SU-DHL-6 (cell line): Measurements from ENCODE around the gene EHD4.

Experiments
- H2AFZ ChIP-seq: fragments of 200-600 bp; sonication (generic); 2 replicates; pipeline ENCODE4 v1.6.1; 2014; ENCODE audit warnings: low read depth, mild to moderate bottlenecking, moderate library complexity, mixed read lengths, antibody characterized with exemption, low read length; ENCODE audit not compliant: severe bottlenecking
- H3F3A ChIP-seq: fragments of 200-600 bp; shearing (Covaris generic); 2 replicates; pipeline ENCODE4 v1.6.0; 2016; ENCODE audit warnings: antibody characterized with exemption, mild to moderate bottlenecking; ENCODE audit not compliant: insufficient read depth
- H3K27ac ChIP-seq: fragments of 200-600 bp; sonication (generic); 2 replicates; pipeline ENCODE4 v1.5.1; 2016; ENCODE audit warnings: low read depth, mild to moderate bottlenecking, low read length, moderate library complexity, mixed read lengths
- H3K27me3 ChIP-seq: fragments of 200-600 bp; sonication (generic), shearing (Covaris generic); 2 replicates; pipeline ENCODE4 v1.6.0; 2014; ENCODE audit warnings: mild to moderate bottlenecking, low read length
- H3K36me3 ChIP-seq: fragments of 200-600 bp; sonication (generic); 2 replicates; pipeline ENCODE4 v1.6.1; 2014; ENCODE audit warnings: mild to moderate bottlenecking, low read length, mixed read lengths
- H3K4me2 ChIP-seq: fragments of 300-600, 200-600 bp; shearing (Covaris generic), sonication (generic); 2 replicates; pipeline ENCODE4 v1.6.0; 2014; ENCODE audit warnings: low read length, low read depth, mild to moderate bottlenecking; ENCODE audit not compliant: poor library complexity, severe bottlenecking
- H3K4me3 ChIP-seq: fragments of 200-600 bp; sonication (generic); 2 replicates; pipeline ENCODE4 v1.5.1; 2014; ENCODE audit warnings: antibody characterized with exemption, low read length, mild to moderate bottlenecking, mixed read lengths; ENCODE audit not compliant: insufficient read depth, poor library complexity, severe bottlenecking
- H3K79me2 ChIP-seq: fragments of 200-600 bp; sonication (generic); 2 replicates; pipeline ENCODE4 v1.6.1; 2014; ENCODE audit warnings: mild to moderate bottlenecking, low read length, moderate library complexity; ENCODE audit not compliant: insufficient read depth
- H3K9ac ChIP-seq: fragments of 200-600 bp; sonication (generic); 2 replicates; pipeline ENCODE4 v1.7.0; 2014; ENCODE audit warnings: mild to moderate bottlenecking, low read length
- H3K9me2 ChIP-seq: fragments of 200-600 bp; sonication (generic); replicated peaks from 2 replicates; pipeline ENCODE4 v1.6.1; 2014; ENCODE audit warnings: low read length; ENCODE audit not compliant: insufficient read depth
- H3K9me3 ChIP-seq: fragments of 200-600 bp; sonication (generic); 2 replicates; pipeline ENCODE4 v1.6.1; 2014; ENCODE audit warnings: low read length, mixed read lengths; ENCODE audit not compliant: insufficient read depth
- H4K20me1 ChIP-seq: fragments of 200-600 bp; sonication (generic); 2 replicates; pipeline ENCODE4 v1.6.1; 2014; ENCODE audit warnings: low read depth, mild to moderate bottlenecking, antibody characterized with exemption, low read length, moderate library complexity, mixed read lengths
- EZH2phosphoT487 ChIP-seq: fragments of 200-600 bp; sonication (generic), shearing (Covaris generic); conservative IDR thresholded peaks from 2 replicates; pipeline ENCODE4 v1.6.1; 2018; ENCODE audit warnings: mild to moderate bottlenecking, antibody characterized with exemption, low read length, moderate library complexity, mixed read lengths
- TF ChIP-seq, protein P1 (sequence below): fragments of 200-600 bp; sonication (generic); IDR thresholded peaks from one replicate; pipeline ENCODE4 v1.5.1; 2017; ENCODE audit warnings: antibody characterized with exemption, mild to moderate bottlenecking, low read length, moderate library complexity; ENCODE audit not compliant: insufficient read depth, poor library complexity, severe bottlenecking

Gene EHD4

DNA sequence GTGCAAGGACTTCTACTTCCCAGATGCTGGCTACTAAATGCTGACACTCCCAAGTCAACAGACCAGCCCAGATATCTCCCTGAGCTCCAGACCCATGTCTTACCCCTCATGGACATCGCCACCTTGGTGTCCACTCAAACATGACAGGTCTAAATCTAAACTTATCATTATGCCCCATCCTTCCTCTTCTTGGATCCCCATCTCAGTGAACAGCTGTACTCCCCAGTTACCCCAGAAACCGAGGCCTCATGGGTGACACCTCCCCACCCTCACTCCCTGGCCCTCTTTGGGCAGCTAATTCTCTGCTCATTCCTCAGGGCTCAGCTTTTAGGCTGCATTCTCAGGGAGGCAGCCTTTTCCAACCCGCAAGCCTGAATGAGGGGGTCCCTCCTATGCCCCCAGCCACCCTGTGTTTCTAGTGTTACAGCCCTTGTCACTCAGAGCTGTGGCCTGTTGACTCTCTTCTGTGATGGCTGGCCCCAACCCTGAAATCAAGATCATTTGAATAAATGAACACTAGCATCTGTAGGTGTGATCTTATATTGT lies 5.4 kb downstream of the EHD4 start:
- Histone ChIP-seq H3K4me2 (no peak overlapping the region), H4K20me1 (no peaks in the 10 kb centered on the region), H3F3A (peaks cover 21% of the 10 kb centered on the region), H3K27ac (no peak overlapping the region), H3K4me3 (no peak overlapping the region), H3K36me3 (no peaks in the 10 kb centered on the region), H3K79me2 (peaks cover 8% of the 10 kb centered on the region; the same call in 1 of the 2 replicates), H3K27me3 (no peaks in the 10 kb centered on the region), H2AFZ (no peak overlapping the region), H3K9ac (no peak overlapping the region), H3K9me3 (0 out of 2 replicates have a peak, but pooled peaks cover 3% of the 10 kb centered on the region), H3K9me2 (no peaks in the 10 kb centered on the region)
- no peak for TF ChIP-seq EZH2phosphoT487
- TF ChIP-seq, protein P1, sequence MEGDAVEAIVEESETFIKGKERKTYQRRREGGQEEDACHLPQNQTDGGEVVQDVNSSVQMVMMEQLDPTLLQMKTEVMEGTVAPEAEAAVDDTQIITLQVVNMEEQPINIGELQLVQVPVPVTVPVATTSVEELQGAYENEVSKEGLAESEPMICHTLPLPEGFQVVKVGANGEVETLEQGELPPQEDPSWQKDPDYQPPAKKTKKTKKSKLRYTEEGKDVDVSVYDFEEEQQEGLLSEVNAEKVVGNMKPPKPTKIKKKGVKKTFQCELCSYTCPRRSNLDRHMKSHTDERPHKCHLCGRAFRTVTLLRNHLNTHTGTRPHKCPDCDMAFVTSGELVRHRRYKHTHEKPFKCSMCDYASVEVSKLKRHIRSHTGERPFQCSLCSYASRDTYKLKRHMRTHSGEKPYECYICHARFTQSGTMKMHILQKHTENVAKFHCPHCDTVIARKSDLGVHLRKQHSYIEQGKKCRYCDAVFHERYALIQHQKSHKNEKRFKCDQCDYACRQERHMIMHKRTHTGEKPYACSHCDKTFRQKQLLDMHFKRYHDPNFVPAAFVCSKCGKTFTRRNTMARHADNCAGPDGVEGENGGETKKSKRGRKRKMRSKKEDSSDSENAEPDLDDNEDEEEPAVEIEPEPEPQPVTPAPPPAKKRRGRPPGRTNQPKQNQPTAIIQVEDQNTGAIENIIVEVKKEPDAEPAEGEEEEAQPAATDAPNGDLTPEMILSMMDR, result no peak

DNA sequence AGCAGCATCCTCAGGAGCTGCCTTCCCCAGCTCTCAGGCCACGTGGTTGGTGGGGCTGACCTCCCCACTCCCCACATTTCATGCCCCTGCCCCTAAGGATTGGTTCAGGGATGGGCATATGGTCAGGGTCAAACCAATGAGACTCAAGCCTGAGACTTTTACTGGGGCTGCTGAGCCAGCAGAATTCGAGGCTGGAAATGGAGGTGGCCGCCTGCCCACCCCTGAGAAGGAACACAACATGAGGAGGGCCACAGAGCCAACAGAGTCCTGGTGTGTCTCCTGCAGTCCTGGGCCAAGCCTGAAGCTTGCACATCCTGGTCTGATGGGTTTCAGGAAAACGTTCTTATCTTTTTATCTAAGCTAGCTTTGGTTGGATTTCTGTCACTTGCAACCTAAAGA lies 5.9 kb downstream of the EHD4 start:
- Histone ChIP-seq H3K4me2 (no peak overlapping the region), H3K79me2 (peaks cover 8% of the 10 kb centered on the region; the same call in 1 of the 2 replicates), H3F3A (peaks cover 17% of the 10 kb centered on the region), H3K27me3 (no peaks in the 10 kb centered on the region), H3K4me3 (no peak overlapping the region), H4K20me1 (no peaks in the 10 kb centered on the region), H2AFZ (no peak overlapping the region), H3K36me3 (no peaks in the 10 kb centered on the region), H3K9me3 (0 out of 2 replicates have a peak, but pooled peaks cover 3% of the 10 kb centered on the region), H3K27ac (no peak overlapping the region), H3K9me2 (no peaks in the 10 kb centered on the region), H3K9ac (no peak overlapping the region)
- TF ChIP-seq EZH2phosphoT487, result no peak
- TF ChIP-seq, protein P1, result no peak

DNA sequence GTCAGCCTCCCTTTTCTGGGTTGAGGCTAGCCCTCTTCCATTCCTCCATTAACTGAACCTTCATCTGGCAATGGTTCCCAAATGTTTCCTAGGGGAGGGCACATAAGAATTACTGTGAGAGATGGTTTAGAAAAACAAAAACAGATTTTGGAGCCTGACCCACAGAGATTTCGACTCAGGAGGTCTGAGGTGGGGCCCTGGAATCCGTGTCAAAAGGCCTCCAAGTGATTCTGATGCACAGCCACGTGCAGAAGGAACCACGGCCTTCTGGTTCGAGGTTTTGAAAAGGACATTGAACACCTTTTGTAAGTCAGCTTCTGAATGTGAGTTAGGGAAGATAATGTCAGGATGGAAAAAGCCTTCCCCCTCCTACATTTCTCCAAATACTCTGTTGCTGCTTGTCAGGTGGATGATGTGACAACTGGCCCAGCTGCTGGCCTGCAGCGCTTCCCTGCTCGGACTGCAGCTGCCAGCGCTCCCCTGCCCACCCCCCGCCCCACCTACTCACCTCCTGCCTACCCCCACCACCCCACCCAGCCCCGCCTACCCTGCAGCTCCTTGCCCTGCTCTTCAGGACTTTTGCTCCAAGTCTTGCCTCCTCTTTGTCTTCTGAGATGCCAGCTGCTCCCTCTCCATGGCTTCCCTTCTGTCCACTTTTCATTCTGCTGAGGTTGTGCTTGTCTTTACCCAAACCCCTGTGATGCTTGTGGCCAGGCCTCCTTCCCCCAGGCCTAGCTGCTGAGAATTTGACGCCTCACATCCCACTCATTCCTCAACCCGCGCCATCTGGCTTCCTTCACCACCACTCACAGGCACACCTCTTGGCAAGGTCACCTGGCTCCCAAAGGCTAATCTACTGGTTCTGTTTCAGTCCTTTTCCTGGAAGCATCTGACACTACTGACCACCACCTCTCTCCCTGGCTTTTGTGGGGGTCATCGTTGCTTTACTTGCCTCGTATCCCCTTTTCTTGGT lies 6.6 kb downstream of the EHD4 start:
- Histone ChIP-seq H4K20me1 (no peaks in the 10 kb centered on the region), H3K4me2 (no peak overlapping the region), H3K27me3 (no peaks in the 10 kb centered on the region), H3K9me3 (0 out of 2 replicates have a peak, but pooled peaks cover 3% of the 10 kb centered on the region), H3K9ac (no peak overlapping the region), H3K4me3 (no peak overlapping the region), H3K36me3 (no peaks in the 10 kb centered on the region), H3K79me2 (peaks cover 8% of the 10 kb centered on the region; the same call in 1 of the 2 replicates), H3K27ac (no peak overlapping the region), H3F3A (peaks cover 11% of the 10 kb centered on the region; the same call in 1 of the 2 replicates), H2AFZ (no peak overlapping the region), H3K9me2 (no peaks in the 10 kb centered on the region)
- TF ChIP-seq EZH2phosphoT487, result no peak
- TF ChIP-seq, protein P1, result no peak
